KMS-11 (cell line): ENCODE data around the gene SHTN1.

Experiments
- H2AFZ ChIP-seq: fragments of 200-600 bp; sonication (generic); 2 replicates; pipeline ENCODE4 v1.6.1; 2016; ENCODE audit warnings: antibody characterized with exemption, mixed run types, low read depth
- H3K27ac ChIP-seq: fragments of 200-600 bp; sonication (generic); 2 replicates; pipeline ENCODE4 v1.6.1; 2016; ENCODE audit warnings: mild to moderate bottlenecking, mixed run types
- H3K27me3 ChIP-seq: fragments of 200-600 bp; sonication (generic); 2 replicates; pipeline ENCODE4 v1.6.1; 2017; ENCODE audit warnings: mild to moderate bottlenecking, low read depth, mixed run types, moderate library complexity; ENCODE audit not compliant: insufficient read depth
- H3K36me3 ChIP-seq: fragments of 200-600 bp; sonication (generic); 2 replicates; pipeline ENCODE4 v1.6.1; 2017; ENCODE audit warnings: mild to moderate bottlenecking, mixed run types; ENCODE audit not compliant: insufficient read depth
- H3K4me1 ChIP-seq: fragments of 200-600 bp; sonication (generic); 2 replicates; pipeline ENCODE4 v1.6.1; 2016; ENCODE audit warnings: mild to moderate bottlenecking, low read depth, mixed run types; ENCODE audit not compliant: poor library complexity, severe bottlenecking
- H3K4me2 ChIP-seq: fragments of 200-600 bp; sonication (generic); 2 replicates; pipeline ENCODE4 v1.7.0; 2016; ENCODE audit warnings: mild to moderate bottlenecking, mixed run types
- H3K4me3 ChIP-seq: fragments of 200-600 bp; sonication (generic); IDR thresholded peaks from 2 replicates; pipeline ENCODE4 v1.6.1; 2017; ENCODE audit warnings: low read depth, low read length, mixed read lengths; ENCODE audit not compliant: insufficient read depth
- H3K79me2 ChIP-seq: fragments of 200-600 bp; sonication (generic); 2 replicates; pipeline ENCODE4 v1.6.1; 2016; ENCODE audit warnings: low read depth, mixed run types; ENCODE audit not compliant: insufficient read depth
- H3K9ac ChIP-seq: fragments of 200-600 bp; sonication (generic); 2 replicates; pipeline ENCODE4 v1.6.1; 2016; ENCODE audit warnings: mild to moderate bottlenecking, mixed run types
- H4K20me1 ChIP-seq: fragments of 200-600 bp; sonication (generic); 2 replicates; pipeline ENCODE4 v1.6.1; 2016; ENCODE audit warnings: mild to moderate bottlenecking, mixed run types; ENCODE audit not compliant: insufficient read depth
- CTCF ChIP-seq: fragments of 200-600 bp; sonication (generic); conservative IDR thresholded peaks from 2 replicates; pipeline ENCODE4 v1.6.1; 2017; ENCODE audit warnings: low read depth, mild to moderate bottlenecking, antibody characterized with exemption, low read length, moderate library complexity, mixed read lengths

SHTN1 gene

GRCh38 chr10:116877391-116877790, 127.6 kb downstream of the SHTN1 start:
- Histone ChIP-seq H3K9ac (no peak overlapping the region), H4K20me1 (no peaks in the 10 kb centered on the region), H3K4me1 (no peaks in the 10 kb centered on the region), H2AFZ (no peak overlapping the region), H3K4me2 (no peak overlapping the region), H3K4me3 (no peak overlapping the region), H3K79me2 (no peaks in the 10 kb centered on the region), H3K36me3 (no peaks in the 10 kb centered on the region), H3K27me3 (no peaks in the 10 kb centered on the region), H3K27ac (no peak overlapping the region)
- TF ChIP-seq CTCF = no peak

- H3K79me2 ChIP-seq = no peaks in the 10 kb centered on the region
- H3K36me3 ChIP-seq = no peaks in the 10 kb centered on the region
- H3K4me2 ChIP-seq = no peak overlapping the region
- no peak for TF ChIP-seq CTCF
- H3K4me1 ChIP-seq = no peaks in the 10 kb centered on the region
- no peak overlapping the region for H2AFZ ChIP-seq
- no peak overlapping the region for H3K9ac ChIP-seq
- no peaks in the 10 kb centered on the region for H3K27me3 ChIP-seq
- no peaks in the 10 kb centered on the region for H4K20me1 ChIP-seq
- H3K27ac ChIP-seq = no peak overlapping the region
- H3K4me3 ChIP-seq = no peak overlapping the region
Measured at GRCh38 chr10:116875897-116876296, 129.1 kb downstream of the SHTN1 start.

- Histone ChIP-seq H3K4me3 (no peak overlapping the region), H3K9ac (no peak overlapping the region), H3K4me2 (no peak overlapping the region), H3K27ac (no peak overlapping the region), H3K36me3 (no peaks in the 10 kb centered on the region), H3K79me2 (no peaks in the 10 kb centered on the region), H3K27me3 (no peaks in the 10 kb centered on the region), H3K4me1 (no peaks in the 10 kb centered on the region), H4K20me1 (no peaks in the 10 kb centered on the region), H2AFZ (no peak overlapping the region)
- TF ChIP-seq CTCF = no peak
Measured at GRCh38 chr10:116873134-116873533, 131.9 kb downstream of the SHTN1 start.

GRCh38 chr10:116870949-116871348, 134.0 kb downstream of the SHTN1 start:
- no peaks in the 10 kb centered on the region for H3K27me3 ChIP-seq
- TF ChIP-seq CTCF = no peak
- H4K20me1 ChIP-seq = no peaks in the 10 kb centered on the region
- no peaks in the 10 kb centered on the region for H3K36me3 ChIP-seq
- no peak overlapping the region for H3K9ac ChIP-seq
- no peak overlapping the region for H3K4me3 ChIP-seq
- no peaks in the 10 kb centered on the region for H3K4me1 ChIP-seq
- H2AFZ ChIP-seq = no peak overlapping the region
- H3K4me2 ChIP-seq = no peak overlapping the region
- H3K27ac ChIP-seq = no peak overlapping the region
- no peaks in the 10 kb centered on the region for H3K79me2 ChIP-seq

GRCh38 chr10:116868722-116869121, 136.3 kb downstream of the SHTN1 start:
- no peaks in the 10 kb centered on the region for H3K4me1 ChIP-seq
- no peaks in the 10 kb centered on the region for H3K79me2 ChIP-seq
- no peak overlapping the region for H2AFZ ChIP-seq
- no peaks in the 10 kb centered on the region for H3K36me3 ChIP-seq
- no peak overlapping the region for H3K4me2 ChIP-seq
- H3K4me3 ChIP-seq = no peak overlapping the region
- H3K27ac ChIP-seq = no peak overlapping the region
- no peak for TF ChIP-seq CTCF
- no peak overlapping the region for H3K9ac ChIP-seq
- no peaks in the 10 kb centered on the region for H3K27me3 ChIP-seq
- H4K20me1 ChIP-seq = no peaks in the 10 kb centered on the region
